ENCODE measurements around the gene CAPN13. TPM values are rescaled to one million over a fixed set of nuclear protein-coding genes. Genes with fewer than 3 reads are reported as not detected.

The CAPN13 gene
- total RNA-seq, 1 donor from 2014 or later, result not detected

GRCh38 chr2:30736461-30737325 is 70.6 kb downstream of the CAPN13 start:
- Histone ChIP-seq H3K4me1 (peaks cover 6% of the 10 kb centered on the region), H3K4me3 (no peak overlapping the region), H3F3A (ENCODE audit: low read depth) (no peaks in the 10 kb centered on the region), H3K27me3 (no peaks in the 10 kb centered on the region), H2AFZ (replicated peaks) (no peak overlapping the region), H3K27ac (no peak overlapping the region), H4K20me1 (ENCODE audit: low read depth) (no peaks in the 10 kb centered on the region), H3K79me2 (ENCODE audit: low read depth) (no peaks in the 10 kb centered on the region), H3K4me2 (no peak overlapping the region), H3K36me3 (no peaks in the 10 kb centered on the region), H3K9ac (no peak overlapping the region), H3K9me3 (ENCODE audit: low read depth) (no peaks in the 10 kb centered on the region)
- Mint-ChIP-seq H3K27me3 (ENCODE audit: insufficient read depth, low read depth) (peaks cover 3% of the 10 kb centered on the region), H3K4me1 (peaks cover 6% of the 10 kb centered on the region), H3K27ac (no peak overlapping the region), H3K9me3 (no peaks in the 10 kb centered on the region), H3K4me3 (no peak overlapping the region), H3K36me3 (no peaks in the 10 kb centered on the region)
- DNase-seq (ENCODE audit: low spot score), result no peak
- TF ChIP-seq EZH2phosphoT487 (IDR thresholded peaks at IDR 0.05) (no peak), EZH2 (IDR thresholded peaks at IDR 0.05) (no peak), CTCF (IDR thresholded peaks at IDR 0.05) (no peak)

GRCh38 chr2:30733876-30734520 is 73.2 kb downstream of the CAPN13 start:
- no peak for DNase-seq (ENCODE audit: low spot score)
- Mint-ChIP-seq H3K9me3 (no peaks in the 10 kb centered on the region), H3K27ac (no peak overlapping the region)

GRCh38 chr2:30732876-30733275 is 74.4 kb downstream of the CAPN13 start:
- Mint-ChIP-seq H3K4me3 (no peak overlapping the region), H3K27ac (no peak overlapping the region), H3K27me3 (ENCODE audit: insufficient read depth, low read depth) (no peaks in the 10 kb centered on the region), H3K4me1 (peaks cover 6% of the 10 kb centered on the region), H3K9me3 (no peaks in the 10 kb centered on the region), H3K36me3 (no peaks in the 10 kb centered on the region)
- no peaks in the 10 kb centered on the region for H3F3A ChIP-seq (ENCODE audit: low read depth)
- no peaks in the 10 kb centered on the region for H4K20me1 ChIP-seq (ENCODE audit: low read depth)
- no peak overlapping the region for H3K27ac ChIP-seq
- H3K27me3 ChIP-seq, result no peaks in the 10 kb centered on the region
- no peaks in the 10 kb centered on the region for H3K9me3 ChIP-seq (ENCODE audit: low read depth)
- peaks cover 6% of the 10 kb centered on the region for H3K4me1 ChIP-seq
- no peaks in the 10 kb centered on the region for H3K36me3 ChIP-seq
- TF ChIP-seq EZH2phosphoT487 (IDR thresholded peaks at IDR 0.05) (no peak), CTCF (IDR thresholded peaks at IDR 0.05) (no peak), EZH2 (IDR thresholded peaks at IDR 0.05) (no peak)
- no peak overlapping the region for H2AFZ ChIP-seq (replicated peaks)
- no peak for DNase-seq (ENCODE audit: low spot score)
- H3K4me3 ChIP-seq, result no peak overlapping the region
- no peak overlapping the region for H3K9ac ChIP-seq
- no peak overlapping the region for H3K4me2 ChIP-seq
- H3K79me2 ChIP-seq (ENCODE audit: low read depth), result no peaks in the 10 kb centered on the region

More at GRCh38 chr2:30733876-30734520, 73.2 kb downstream of the CAPN13 start:
- TF ChIP-seq EZH2 (IDR thresholded peaks at IDR 0.05) (no peak), CTCF (IDR thresholded peaks at IDR 0.05) (no peak), EZH2phosphoT487 (IDR thresholded peaks at IDR 0.05) (no peak)
- Histone ChIP-seq H3K79me2 (ENCODE audit: low read depth) (no peaks in the 10 kb centered on the region), H3K9me3 (ENCODE audit: low read depth) (no peaks in the 10 kb centered on the region), H3F3A (ENCODE audit: low read depth) (no peaks in the 10 kb centered on the region), H2AFZ (replicated peaks) (no peak overlapping the region), H4K20me1 (ENCODE audit: low read depth) (no peaks in the 10 kb centered on the region), H3K4me1 (peaks cover 6% of the 10 kb centered on the region), H3K4me2 (no peak overlapping the region), H3K4me3 (no peak overlapping the region), H3K27me3 (no peaks in the 10 kb centered on the region), H3K9ac (no peak overlapping the region), H3K36me3 (no peaks in the 10 kb centered on the region), H3K27ac (no peak overlapping the region)
- Mint-ChIP-seq H3K27me3 (ENCODE audit: insufficient read depth, low read depth) (peaks cover 3% of the 10 kb centered on the region), H3K4me3 (no peak overlapping the region), H3K36me3 (no peaks in the 10 kb centered on the region), H3K4me1 (peaks cover 6% of the 10 kb centered on the region)
